Measurements from ENCODE around the gene DAAM2.

DAAM2 gene

DNA sequence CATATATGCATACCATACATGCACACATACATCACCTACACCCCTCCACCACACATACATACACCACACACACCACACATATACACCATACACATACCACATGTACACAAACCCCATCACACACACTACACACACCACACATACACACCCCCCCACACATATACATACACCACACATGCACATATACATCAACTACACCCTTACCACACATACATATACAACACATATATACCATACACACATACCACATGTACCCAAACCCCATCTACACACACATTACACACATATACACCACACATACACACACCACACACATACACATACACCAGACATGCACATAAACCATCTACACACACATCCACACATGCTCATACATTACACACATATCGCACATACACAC, 52.7 kb downstream of the DAAM2 start:
- DNase-seq (ENCODE audit: low read depth in 2 of 2, low spot score in 1 of 2), result no peak

DNA sequence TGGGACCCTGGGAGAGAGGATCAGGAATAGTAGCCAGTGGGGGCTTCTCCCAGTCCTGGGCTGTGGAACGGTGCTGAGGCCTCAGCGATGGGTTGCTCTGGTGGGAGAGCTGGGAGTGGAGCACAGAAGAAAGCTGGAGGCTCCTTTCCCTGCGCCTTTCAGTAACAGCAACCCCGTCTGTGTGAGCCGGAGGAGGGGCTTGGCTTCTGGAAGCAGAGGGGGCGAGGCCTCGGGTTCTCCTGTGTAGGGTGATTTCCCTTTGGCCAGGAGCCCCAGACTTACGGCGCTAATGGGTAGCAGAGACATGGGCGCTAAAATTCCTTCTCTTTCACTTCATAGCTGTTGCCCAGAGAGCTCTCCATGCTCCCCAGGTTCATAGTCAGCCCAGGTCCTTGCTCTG, 55.0 kb downstream of the DAAM2 start:
- DNase-seq (ENCODE audit: low read depth in 2 of 2, low spot score in 1 of 2), result no peak

DNA sequence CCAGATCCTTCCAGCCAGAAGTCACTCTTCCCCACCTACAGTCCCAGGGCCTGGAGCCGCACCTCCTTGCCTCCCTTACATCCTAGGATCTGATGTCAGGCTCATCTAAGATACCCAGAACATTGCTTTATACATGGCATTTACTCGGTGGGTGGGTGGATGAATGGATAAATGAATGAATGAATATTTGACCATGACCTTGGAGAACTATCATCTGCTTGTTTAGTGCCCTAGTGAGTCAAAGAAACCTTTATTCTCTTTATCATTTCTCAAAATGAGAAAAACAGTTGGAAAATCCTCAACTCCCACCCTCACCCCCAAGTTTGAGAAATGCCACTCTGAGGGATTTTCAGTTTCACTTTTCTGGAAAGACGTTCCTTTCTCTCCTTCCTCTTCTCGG, 56.0 kb downstream of the DAAM2 start:
- no peak for DNase-seq (ENCODE audit: low read depth in 2 of 2, low spot score in 1 of 2)

DNA sequence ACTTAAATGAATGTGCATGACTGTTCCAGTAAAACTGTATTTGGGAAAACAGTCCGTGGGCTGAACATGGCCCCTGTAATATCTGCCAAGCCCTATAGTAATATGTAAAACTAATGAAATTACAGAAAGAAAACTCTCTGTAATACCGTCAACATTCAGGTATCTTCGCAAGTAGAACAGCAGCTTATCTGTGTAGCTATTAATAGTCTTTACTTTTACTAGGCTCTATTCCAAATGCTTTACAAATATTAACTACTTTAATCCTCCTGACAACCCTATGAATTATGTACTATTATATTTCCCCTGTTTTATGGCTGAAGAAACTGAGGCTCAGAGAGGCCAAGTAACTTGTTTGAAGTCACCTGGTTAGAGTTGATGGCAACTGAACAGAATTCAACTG, 57.1 kb downstream of the DAAM2 start:
- DNase-seq (ENCODE audit: low read depth in 2 of 2, low spot score in 1 of 2), result no peak

DNA sequence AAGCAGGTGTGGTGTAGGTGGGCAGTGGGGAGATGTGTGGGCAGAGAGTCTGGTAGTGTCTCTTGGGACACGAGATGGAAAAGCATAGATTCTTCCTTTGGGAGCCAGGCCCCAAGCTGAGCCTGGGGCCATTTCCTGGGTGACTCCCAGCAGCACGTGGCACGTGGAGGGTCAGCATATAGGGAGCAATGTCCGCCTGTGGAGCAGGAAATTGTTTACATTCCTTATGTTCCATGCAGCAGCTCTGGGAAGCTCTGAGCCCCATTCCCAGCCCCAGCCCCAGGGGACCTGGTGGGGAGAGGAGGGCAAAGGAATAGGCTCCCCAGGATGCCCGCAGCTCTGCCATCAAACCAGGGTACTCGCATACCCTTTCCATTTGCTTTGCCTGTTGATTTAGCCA, 57.6 kb downstream of the DAAM2 start:
- DNase-seq (ENCODE audit: low read depth in 2 of 2, low spot score in 1 of 2), result no peak

DNA sequence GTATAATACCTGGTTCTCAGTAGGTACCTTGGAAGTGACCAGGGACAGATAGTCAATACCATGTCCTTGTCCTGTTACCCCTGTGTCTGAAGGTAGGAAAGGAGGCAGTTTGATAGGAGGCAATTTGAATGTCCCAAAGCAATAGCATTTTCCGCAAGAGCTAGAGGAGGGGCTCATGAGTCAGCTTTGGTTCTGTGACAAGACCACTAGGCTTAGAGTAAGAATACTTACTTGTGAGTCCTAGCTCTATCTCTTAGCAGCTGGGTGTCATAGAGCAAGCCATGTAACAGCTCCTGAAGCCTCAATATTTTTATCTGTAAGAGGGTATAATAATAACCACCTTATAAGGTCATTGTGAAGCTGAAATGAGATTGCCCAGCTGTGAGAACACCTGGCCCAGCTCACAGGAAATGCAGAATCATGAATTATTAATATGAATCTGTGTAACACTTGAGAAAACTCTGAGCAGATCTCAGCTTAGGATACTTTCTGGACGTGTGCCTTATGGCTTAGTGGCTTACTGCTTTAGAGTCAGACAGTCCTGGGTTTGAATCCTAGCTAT, 58.6 kb downstream of the DAAM2 start:
- no peak for DNase-seq (ENCODE audit: low read depth in 2 of 2, low spot score in 1 of 2)

DNA sequence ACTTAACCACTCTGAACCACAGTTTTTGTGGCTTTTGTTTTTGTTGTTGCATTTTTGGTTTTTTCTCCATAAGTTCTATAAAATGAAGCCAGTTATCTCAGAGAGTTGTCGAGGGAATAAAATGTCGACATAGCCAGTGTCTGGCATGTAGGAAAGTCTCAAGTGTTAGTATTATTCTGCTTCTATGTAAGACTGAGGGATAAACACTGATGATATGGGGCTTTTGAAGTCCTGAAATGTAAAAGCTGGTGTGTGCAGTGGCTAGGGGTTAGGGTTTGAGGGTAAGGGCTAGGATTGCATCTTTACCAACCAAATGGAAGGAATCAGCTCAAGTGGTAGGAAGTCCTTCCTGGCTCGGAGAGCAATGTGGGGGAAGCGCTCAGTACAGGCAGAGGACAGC, 59.2 kb downstream of the DAAM2 start:
- DNase-seq (ENCODE audit: low read depth in 2 of 2, low spot score in 1 of 2), result no peak

DNA sequence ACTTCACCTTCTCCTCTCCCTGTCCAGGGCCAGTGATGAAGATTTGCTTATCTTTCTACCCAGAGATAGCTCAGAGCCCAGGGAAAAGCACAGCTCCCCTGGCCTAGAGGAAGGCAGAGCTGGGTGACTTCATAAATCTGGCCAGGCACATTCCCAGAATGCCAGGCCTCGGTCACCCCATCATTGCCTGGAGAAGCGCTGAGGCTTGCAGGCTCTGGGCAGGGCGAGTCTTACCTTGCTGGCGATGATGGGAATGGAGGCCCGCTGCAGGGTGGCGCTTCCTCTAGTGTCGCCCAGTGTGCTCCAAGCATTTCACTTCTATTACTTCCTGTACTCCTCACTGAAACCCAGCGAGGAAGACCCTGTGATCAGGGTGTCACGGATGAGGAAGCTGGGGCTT, 60.1 kb downstream of the DAAM2 start:
- no peak for DNase-seq (ENCODE audit: low read depth in 2 of 2, low spot score in 1 of 2)

DNA sequence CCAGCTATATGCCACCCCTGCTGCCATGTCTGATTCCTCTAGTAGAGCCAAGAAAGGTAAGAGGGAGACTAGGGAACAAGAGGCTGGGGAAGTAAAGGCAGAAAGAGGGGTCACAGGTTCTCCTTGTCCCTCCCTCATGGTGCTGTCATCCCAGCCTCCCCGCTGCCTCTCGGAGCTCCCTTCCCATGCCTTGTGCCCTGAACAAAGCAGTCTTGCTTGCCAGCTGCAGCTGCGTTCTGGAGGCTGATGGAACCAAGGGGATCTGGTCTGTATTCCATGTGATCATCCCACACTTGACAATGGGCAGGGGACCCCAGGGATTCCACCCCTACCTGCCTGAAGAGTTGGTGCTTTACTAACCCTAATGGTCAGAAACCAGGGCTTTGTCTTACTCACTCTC, 61.4 kb downstream of the DAAM2 start:
- no peak for DNase-seq (ENCODE audit: low read depth in 2 of 2, low spot score in 1 of 2)

DNA sequence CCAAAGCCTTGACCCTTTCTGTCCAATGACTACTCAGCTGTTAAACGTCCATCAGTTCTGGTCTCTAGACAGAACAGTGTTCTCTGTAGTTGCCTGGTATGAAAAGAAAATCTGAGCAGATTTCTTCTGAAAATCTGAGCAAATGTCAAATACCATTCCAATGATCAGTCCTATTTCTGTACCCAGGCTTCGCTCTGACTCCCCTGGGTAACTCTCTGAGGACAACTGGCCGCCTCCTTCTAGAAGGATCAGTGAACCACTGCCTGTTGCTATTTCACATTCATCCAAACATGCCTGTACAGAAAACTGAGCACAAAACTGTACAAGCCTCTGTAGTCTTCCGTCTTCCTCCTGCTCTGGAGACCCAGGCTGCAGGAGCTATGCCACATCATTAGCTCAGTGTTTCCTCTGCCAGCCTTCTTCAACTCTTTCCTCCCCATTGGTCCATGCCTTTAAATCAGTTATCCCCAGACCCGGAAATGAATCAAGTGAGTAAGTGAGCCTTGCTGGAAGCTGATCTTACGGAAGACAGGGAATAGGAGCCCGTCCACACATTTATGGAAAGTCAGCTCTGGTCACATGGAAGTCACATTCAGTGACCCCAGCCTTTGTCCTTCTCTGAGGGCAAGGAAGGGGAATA, 63.3 kb downstream of the DAAM2 start:
- no peak for DNase-seq (ENCODE audit: low read depth in 2 of 2, low spot score in 1 of 2)

DNA sequence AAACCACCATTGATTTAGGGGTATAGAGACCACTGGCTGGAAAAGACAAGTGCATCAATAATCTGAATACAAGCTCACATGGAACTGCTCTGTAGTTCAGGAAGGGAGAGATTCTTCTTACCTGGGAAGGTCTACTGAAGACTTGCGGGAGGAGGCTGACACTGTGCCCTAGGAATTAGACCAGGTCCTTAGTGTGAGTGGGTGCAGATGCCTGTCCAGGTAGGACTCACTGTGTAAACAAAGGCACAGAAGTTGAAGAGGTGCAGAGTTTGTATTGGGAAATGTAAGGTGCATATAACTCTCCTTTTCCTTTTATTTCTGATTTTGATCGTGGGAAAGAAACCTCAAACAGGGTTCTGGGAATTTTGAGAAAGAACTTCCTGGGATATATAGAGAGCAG, 66.8 kb downstream of the DAAM2 start:
- no peak for DNase-seq (ENCODE audit: low read depth in 2 of 2, low spot score in 1 of 2)

DNA sequence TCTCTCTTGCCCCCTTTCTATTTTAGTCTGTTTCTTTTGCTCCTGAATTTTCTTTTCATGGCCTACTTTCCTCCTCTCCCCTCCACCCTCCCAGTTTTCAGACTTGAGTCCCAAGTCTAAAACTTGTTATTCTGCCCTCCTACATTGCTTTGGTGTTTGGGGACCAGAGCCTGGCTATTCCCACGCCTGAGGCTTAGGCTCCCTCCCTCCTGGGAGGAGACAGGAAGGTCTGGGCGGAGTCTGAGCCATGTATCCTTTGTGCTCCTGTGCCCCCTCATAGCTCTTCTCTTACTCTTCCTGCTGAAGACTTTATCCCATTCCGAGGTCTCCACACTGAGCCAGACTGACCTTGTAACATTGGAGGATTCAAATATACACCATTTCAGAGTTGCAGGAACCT, 69.5 kb downstream of the DAAM2 start:
- DNase-seq (ENCODE audit: low read depth in 2 of 2, low spot score in 1 of 2), result no peak

DNA sequence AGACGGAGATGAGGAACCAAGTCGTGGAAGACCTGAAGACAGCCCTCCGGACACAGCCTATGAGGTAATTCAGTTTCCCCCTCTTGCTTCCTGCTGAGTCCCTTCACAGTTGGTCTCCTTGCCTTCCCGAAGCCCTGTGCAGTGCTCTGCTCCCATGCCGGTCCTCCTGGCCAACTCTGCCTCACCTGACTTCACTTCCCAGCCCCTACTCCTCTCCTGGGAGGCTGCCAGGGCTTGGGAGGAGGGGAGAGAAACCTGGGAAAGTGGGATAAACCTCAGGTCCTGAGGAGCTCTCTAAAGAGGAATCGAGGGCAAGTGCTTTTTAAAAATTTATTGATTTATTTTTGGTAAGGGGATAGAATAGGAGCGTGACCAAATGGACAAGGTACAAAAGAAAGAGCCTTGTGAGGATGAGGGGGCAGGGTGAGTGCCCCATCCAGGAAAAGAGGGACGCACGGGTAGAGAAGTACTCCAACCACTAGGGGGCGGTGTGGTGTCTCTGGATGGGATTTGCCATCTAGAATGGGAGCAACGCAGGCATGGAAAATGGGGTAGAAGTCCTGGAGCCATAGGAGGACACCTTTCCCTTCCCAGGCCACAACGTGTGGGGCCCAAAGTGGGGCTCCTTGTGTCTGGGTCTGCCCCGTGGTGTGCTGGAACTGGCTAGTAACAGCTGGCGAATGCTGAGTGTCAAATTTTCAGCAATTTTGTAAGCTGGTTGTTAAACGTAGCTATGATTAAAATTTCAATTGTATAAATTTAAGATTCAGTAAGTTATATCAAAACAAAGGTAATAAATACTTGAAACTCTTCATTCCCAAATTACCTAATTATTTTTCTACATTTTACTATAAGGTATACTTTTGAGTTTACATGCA, 73.1 kb downstream of the DAAM2 start:
- peak; percentile 23 to 32 for DNase-seq (ENCODE audit: low read depth in 2 of 2, low spot score in 1 of 2)

DNA sequence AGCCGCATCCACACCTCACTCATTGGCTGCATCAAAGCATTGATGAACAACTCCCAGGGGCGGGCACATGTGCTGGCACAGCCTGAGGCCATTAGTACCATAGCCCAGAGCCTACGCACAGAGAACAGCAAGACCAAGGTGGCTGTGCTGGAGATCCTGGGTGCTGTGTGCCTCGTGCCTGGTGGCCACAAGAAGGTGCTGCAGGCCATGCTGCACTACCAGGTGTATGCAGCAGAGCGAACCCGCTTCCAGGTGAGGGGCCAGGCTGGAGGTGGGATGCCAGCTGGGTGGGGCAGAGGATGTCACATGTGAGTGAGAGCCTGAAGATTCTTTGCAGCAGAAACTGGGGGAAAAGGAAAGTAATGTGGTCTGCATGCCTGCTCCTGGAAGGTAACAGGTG, 75.4 kb downstream of the DAAM2 start:
- DNase-seq (ENCODE audit: low read depth in 2 of 2, low spot score in 1 of 2), result no peak

DNA sequence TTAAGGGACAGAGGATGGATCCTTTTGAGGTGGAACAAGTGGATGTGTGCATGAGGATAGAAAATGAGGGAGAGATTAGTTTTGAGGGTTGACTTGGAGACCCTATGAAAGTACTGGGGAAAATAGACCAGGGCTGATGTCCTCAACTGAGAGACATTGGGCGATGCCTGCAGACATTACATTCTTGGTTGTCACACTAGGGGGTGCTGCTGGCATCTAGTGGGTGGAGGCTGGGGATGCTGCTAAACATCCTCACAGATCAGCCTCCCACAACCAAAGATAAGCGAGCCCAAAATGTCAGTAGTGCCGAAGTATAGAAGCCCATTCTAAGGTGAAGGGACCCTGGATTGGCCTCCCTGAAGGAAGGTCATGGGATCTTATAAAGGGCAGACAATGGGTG, 78.8 kb downstream of the DAAM2 start:
- DNase-seq (ENCODE audit: low read depth in 2 of 2, low spot score in 1 of 2), result no peak

DNA sequence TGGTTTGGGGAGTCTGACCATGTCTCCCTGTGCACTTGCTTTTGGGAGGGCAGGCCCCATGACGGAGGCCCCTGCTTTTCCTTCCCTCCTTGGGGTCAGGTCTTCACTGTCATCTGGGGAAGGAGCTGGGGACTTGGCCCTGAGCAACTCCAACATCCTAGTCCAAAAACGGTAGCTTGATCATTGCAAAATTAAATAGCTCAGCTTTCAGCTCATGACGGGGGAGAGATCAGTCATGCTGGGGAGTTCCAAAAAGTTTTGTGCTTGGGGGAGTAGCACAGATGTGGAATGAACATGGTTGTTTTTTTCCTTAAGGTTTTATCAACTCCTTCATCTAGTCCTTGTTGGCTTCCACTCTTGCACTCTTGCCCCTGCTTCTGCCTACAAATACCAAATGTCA, 81.3 kb downstream of the DAAM2 start:
- no peak for DNase-seq (ENCODE audit: low read depth in 2 of 2, low spot score in 1 of 2)

DNA sequence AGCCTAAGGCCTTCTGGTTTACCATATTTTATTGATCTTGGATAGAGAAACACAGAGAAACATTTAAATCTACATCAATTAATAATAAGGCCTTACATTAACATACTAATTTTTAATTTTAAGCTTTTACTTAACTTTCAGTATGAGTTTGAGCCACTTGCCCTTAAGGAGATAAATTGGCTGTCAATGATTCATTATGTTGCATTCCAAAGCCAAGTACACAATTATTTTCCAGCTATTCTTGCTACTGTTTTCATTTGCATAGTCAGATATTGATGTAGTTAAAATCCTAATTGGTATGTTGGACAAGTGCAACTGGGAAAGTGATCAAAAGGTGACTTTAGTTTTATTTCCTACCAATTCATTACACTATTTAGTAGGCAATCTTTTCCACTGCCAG, 83.9 kb downstream of the DAAM2 start:
- no peak for DNase-seq (ENCODE audit: low read depth in 2 of 2, low spot score in 1 of 2)

DNA sequence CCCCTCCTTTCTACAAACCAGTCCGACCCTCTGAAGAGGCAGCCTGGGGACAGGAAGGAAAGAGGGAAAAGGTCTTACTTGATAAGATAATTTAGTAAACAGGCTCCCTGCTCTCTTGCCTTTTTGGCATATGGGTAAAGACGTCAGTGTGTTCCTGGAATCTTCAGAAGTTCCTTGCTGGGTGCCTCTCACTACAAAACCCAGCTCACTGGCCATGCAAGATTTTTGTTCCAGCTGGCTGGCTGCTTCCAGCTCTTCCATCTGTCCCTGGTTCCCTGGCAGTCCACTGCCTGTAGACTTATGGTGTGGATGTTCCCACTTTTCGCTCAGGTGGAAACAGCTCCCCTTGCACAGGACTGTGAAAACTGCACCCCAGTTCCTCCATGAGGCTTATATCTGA, 84.7 kb downstream of the DAAM2 start:
- DNase-seq (ENCODE audit: low read depth in 2 of 2, low spot score in 1 of 2), result no peak

DNA sequence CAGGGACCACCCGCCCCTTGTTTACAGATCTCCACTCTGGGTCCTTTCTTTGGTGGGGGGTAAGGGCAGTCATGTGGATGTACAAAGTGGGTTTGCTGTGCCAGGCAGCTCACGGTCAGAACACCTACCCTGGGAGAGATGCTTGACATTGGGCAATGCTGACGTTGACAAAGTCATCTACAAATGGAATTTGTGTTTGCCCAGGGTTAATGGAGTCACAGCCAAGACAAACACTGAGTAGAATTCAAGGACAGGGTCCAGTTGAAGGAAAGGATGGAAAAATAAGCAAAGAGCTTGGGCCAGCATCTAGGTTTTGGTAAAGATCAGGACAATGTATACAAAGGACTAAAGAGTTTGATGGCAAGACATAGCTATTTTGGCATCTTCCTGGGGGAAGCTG, 87.4 kb downstream of the DAAM2 start:
- DNase-seq (ENCODE audit: low read depth in 2 of 2, low spot score in 1 of 2), result no peak

DNA sequence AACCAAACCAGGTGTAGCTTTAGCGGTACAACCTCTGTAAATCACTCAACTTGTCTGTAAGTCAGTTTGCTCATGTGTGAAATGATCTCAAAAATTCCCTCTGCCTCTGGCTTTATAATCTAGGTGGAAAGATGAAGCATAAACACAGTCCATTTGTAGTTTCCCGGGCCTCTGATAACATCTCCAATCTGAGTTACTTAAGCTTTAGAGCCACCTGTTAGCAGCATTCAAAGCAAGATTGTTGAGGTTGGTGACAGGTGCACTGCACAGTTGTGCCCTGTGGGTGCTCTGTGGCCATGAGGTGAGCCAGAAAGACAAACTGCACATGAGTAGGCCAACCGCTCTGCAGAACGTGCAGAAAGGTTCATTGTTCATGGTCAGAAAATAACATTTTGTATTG, 88.4 kb downstream of the DAAM2 start:
- DNase-seq (ENCODE audit: low read depth in 2 of 2, low spot score in 1 of 2), result no peak

DNA sequence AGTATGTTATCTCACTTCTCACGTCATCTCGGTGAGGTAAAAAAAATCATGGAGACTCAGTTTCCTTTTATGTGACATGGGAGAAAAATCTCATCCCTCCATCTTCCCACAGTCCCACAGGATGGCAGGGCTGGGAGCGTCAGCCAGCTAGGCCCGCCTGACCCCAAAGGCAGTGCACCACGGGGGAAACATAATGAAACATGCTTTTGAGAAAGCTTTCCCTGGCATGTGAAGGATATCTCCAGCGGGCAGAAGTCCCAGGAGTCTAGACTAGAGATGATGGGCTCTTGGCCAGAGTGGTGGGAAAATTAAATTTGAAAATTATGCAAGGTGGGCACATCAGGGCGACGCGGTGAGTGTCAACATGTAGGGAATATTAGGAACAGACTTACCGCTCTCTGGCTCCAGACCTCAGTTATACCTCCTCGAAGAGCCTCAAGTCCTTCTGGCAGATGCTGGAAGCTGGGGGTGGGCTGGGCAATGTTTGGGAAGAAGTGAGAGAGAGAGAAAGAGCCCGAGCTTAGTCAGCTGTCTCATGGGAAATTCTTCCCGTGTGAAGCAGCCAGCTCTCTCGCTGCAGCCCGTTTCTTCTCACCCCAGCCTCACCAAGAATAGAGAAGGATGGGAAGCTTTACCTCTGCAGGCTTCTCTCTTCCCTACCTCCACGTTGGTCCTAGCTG, 89.8 kb downstream of the DAAM2 start:
- no peak for DNase-seq (ENCODE audit: low read depth in 2 of 2, low spot score in 1 of 2)

DNA sequence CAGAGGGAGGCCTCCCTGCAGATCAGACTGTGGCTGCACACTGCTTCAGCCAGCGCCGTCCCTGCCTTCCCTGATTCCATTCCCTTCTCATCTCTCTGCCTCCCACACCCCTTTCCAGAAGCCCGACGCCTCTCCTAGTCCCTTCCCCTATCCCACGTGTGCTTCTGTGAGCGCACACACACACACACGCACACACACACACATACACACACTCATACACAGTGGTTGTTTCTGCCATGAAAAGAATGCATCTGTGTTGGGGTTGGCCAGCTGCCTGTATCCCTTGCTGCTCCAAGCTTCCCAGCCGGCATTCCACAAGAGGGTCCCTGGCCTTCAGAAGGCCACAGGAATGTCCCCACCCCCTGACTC, 90.3 kb downstream of the DAAM2 start:
- no peak for DNase-seq (ENCODE audit: low read depth in 2 of 2, low spot score in 1 of 2)

Measured in stimulated activated CD8-positive, alpha-beta memory T cell treated with anti-CD3 and anti-CD28 coated beads, Interleukin-4, amount 100 ng/mL, for 1 hour (primary cell).